Ishikawa (cell line): ENCODE results near the gene TICAM2.

Source experiments
- CEBPB ChIP-seq: IDR thresholded peaks from 2 replicates; pipeline ENCODE4 v1.6.1; 2012
- CREB1 ChIP-seq: IDR thresholded peaks from 2 replicates; pipeline ENCODE4 v1.6.1; 2012; ENCODE audit warnings: low read depth
- EGR1 ChIP-seq: IDR thresholded peaks from 2 replicates; pipeline ENCODE4 v1.6.1; 2012
- EP300 ChIP-seq: IDR thresholded peaks from 2 replicates; pipeline ENCODE4 v1.6.1; 2012; ENCODE audit warnings: borderline replicate concordance
- FOXM1 ChIP-seq: IDR thresholded peaks from 2 replicates; pipeline ENCODE4 v1.6.1; 2012; ENCODE audit warnings: low read depth, borderline replicate concordance
- NFIC ChIP-seq: IDR thresholded peaks from 2 replicates; pipeline ENCODE4 v1.6.1; 2012
- RAD21 ChIP-seq: IDR thresholded peaks from 2 replicates; pipeline ENCODE4 v1.6.1; 2012; ENCODE audit warnings: low read depth
- TAF1 ChIP-seq: IDR thresholded peaks from 2 replicates; pipeline ENCODE4 v1.6.1; 2012; ENCODE audit warnings: low read depth, mild to moderate bottlenecking
- TCF12 ChIP-seq: IDR thresholded peaks from 2 replicates; pipeline ENCODE4 v1.6.1; 2012; ENCODE audit warnings: low read depth
- TEAD4 ChIP-seq: IDR thresholded peaks from 2 replicates; pipeline ENCODE4 v1.6.1; 2012
- YY1 ChIP-seq: IDR thresholded peaks from 2 replicates; pipeline ENCODE4 v1.6.1; 2012; ENCODE audit warnings: low read depth
- ZBTB7A ChIP-seq: IDR thresholded peaks from 2 replicates; pipeline ENCODE4 v1.6.1; 2012; ENCODE audit warnings: low read depth
- TF ChIP-seq, protein P1 (sequence below): IDR thresholded peaks from 2 replicates; pipeline ENCODE4 v1.6.1; 2012; ENCODE audit warnings: low read depth, mild to moderate bottlenecking
- TF ChIP-seq, protein P2 (sequence below): IDR thresholded peaks from 2 replicates; pipeline ENCODE4 v1.6.1; 2012
- TF ChIP-seq, protein P3 (sequence below): IDR thresholded peaks from 2 replicates; pipeline ENCODE4 v1.6.1; 2012

TICAM2 gene

DNA sequence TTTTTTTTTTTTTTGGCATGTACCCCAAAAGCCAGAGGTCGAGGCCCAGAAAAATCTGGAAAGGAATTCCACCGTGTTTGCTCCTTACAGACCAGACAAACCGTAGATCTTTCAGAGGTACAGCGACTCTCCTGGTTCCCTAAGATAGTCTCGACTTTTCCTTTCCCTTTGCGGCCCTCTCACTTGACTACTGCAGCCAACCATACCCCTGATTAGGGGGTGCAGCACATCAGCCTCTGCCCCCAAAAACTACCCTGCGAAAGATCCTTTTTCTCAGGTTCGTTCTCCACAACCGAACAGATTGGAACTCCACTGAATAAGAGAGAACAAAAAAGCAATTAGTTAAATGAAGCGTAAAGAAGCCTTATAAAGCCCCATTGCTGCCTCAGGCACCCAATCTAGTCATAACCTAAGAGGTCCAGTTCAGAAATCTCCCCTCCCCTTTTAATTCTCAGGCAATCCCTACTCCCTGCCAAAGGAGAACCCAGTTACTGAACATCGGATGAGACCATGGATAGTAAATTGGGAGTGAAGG lies 379 bp upstream of the TICAM2 start:
- TF ChIP-seq TAF1 = no peak
- TF ChIP-seq, protein P1, sequence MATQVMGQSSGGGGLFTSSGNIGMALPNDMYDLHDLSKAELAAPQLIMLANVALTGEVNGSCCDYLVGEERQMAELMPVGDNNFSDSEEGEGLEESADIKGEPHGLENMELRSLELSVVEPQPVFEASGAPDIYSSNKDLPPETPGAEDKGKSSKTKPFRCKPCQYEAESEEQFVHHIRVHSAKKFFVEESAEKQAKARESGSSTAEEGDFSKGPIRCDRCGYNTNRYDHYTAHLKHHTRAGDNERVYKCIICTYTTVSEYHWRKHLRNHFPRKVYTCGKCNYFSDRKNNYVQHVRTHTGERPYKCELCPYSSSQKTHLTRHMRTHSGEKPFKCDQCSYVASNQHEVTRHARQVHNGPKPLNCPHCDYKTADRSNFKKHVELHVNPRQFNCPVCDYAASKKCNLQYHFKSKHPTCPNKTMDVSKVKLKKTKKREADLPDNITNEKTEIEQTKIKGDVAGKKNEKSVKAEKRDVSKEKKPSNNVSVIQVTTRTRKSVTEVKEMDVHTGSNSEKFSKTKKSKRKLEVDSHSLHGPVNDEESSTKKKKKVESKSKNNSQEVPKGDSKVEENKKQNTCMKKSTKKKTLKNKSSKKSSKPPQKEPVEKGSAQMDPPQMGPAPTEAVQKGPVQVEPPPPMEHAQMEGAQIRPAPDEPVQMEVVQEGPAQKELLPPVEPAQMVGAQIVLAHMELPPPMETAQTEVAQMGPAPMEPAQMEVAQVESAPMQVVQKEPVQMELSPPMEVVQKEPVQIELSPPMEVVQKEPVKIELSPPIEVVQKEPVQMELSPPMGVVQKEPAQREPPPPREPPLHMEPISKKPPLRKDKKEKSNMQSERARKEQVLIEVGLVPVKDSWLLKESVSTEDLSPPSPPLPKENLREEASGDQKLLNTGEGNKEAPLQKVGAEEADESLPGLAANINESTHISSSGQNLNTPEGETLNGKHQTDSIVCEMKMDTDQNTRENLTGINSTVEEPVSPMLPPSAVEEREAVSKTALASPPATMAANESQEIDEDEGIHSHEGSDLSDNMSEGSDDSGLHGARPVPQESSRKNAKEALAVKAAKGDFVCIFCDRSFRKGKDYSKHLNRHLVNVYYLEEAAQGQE = no peak
- TF ChIP-seq FOXM1 = no peak
- TF ChIP-seq CEBPB = no peak
- TF ChIP-seq YY1 = no peak
- no peak for TF ChIP-seq EGR1
- no peak for TF ChIP-seq NFIC
- TF ChIP-seq CREB1 = no peak
- TF ChIP-seq TEAD4 = no peak
- TF ChIP-seq RAD21 = no peak
- no peak for TF ChIP-seq TCF12
- TF ChIP-seq, protein P2, sequence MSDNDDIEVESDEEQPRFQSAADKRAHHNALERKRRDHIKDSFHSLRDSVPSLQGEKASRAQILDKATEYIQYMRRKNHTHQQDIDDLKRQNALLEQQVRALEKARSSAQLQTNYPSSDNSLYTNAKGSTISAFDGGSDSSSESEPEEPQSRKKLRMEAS = no peak
- TF ChIP-seq ZBTB7A = no peak
- TF ChIP-seq EP300 = no peak
- TF ChIP-seq, protein P3, sequence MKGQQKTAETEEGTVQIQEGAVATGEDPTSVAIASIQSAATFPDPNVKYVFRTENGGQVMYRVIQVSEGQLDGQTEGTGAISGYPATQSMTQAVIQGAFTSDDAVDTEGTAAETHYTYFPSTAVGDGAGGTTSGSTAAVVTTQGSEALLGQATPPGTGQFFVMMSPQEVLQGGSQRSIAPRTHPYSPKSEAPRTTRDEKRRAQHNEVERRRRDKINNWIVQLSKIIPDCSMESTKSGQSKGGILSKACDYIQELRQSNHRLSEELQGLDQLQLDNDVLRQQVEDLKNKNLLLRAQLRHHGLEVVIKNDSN = no peak

GRCh38 chr5:115600766-115601165 lies 1.5 kb downstream of the TICAM2 start:
- TF ChIP-seq, protein P2 = no peak
- TF ChIP-seq EGR1 = no peak
- TF ChIP-seq CEBPB = no peak

DNA sequence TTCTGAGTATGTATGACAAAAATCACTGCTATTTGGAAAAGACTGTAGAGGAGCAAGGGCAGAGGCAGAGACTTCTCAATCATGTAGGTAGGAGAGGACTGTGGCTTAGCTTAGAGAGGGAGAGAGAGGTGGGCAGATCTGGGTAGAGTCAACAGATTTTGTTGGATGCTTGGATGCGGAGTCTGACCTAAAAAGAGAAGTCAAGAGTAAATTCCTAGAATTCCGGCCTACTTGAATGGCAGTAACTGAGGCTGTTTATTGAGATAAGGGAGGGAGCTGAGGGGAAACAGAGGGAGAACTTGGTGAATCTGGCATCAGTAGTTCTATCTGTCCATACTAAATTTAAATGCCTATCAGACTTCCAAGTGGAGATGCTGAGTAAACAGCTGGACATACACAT lies 2.4 kb downstream of the TICAM2 start:
- TF ChIP-seq TAF1 (no peak), CEBPB (no peak), EGR1 (no peak), RAD21 (no peak), ZBTB7A (no peak), NFIC (no peak), TEAD4 (no peak), CREB1 (no peak), YY1 (no peak), FOXM1 (no peak), TCF12 (no peak), EP300 (no peak)
- TF ChIP-seq, protein P2 = no peak
- TF ChIP-seq, protein P3 = no peak
- TF ChIP-seq, protein P1 = no peak

DNA sequence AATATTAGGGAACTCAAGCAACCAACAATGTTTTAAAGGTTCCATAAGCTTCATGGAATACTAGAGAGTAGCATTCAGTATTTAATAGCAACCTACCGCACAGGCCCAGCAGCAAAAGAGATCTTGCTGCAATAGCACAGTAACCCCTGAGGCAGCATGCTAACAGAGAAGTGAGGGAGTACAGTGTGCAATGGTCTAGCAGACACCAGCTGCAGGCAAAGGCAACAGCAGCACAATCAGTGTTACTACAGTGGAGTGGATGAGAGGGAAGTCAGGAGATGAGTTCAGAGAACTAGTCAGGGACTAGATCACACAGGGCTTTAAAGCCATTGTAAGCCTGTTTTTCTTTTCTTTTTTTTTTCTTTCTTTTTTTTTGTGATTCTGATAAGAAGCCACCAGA lies 2.8 kb downstream of the TICAM2 start:
- TF ChIP-seq YY1 (no peak), TAF1 (no peak), FOXM1 (no peak), CEBPB (no peak), ZBTB7A (no peak), EP300 (no peak), CREB1 (no peak)
- TF ChIP-seq, protein P2 = no peak
- TF ChIP-seq, protein P3 = no peak

GRCh38 chr5:115594128-115595047 lies 7.9 kb downstream of the TICAM2 start:
- no peak for TF ChIP-seq ZBTB7A
- peak; percentile 52; the same call in 1 of the 2 replicates for TF ChIP-seq NFIC
- no peak for TF ChIP-seq TAF1
